Naive B cell (primary cell): ENCODE data around the gene ZNF516. TPM values are rescaled to one million over a fixed set of nuclear protein-coding genes. Genes with fewer than 3 reads are reported as not detected.

Source experiments
- ATAC-seq, 2 donors: fragments of 150-1000 bp; cut with Tn5 transposase; 2 replicates each; pipeline ENCODE4 v1.10.0; 2021; ENCODE audit warnings: low read depth in 2 of 2, mild to moderate bottlenecking in 2 of 2, moderate library complexity in 2 of 2
- DNase-seq: peaks from one replicate; pipeline ENCODE4 v3.0.0; 2022
- H3K27ac Mint-ChIP-seq, 6 donors: one replicate each; pipeline ENCODE4 v1.8.0; 2020 to 2022; ENCODE audit warnings: mild to moderate bottlenecking in 6 of 6, mixed read lengths in 6 of 6, moderate library complexity in 5 of 6, inconsistent platforms in 2 of 6
- H3K27me3 Mint-ChIP-seq, 3 donors: one replicate each; pipeline ENCODE4 v1.8.0; 2021 to 2022; ENCODE audit warnings: mixed read lengths in 3 of 3, mild to moderate bottlenecking in 1 of 3
- H3K36me3 Mint-ChIP-seq, 2 donors: one replicate each; pipeline ENCODE4 v1.8.0; 2020 to 2022; ENCODE audit warnings: mixed read lengths in 2 of 2, inconsistent platforms in 1 of 2, mild to moderate bottlenecking in 1 of 2
- H3K4me1 Mint-ChIP-seq, 3 donors: one replicate each; pipeline ENCODE4 v1.8.0; 2020 to 2022; ENCODE audit warnings: mixed read lengths in 3 of 3, inconsistent platforms in 1 of 3, mild to moderate bottlenecking in 1 of 3, moderate library complexity in 1 of 3
- H3K4me3 Mint-ChIP-seq, 8 donors: one replicate each; pipeline ENCODE4 v1.8.0; 2020 to 2022; ENCODE audit warnings: mild to moderate bottlenecking in 8 of 8, mixed read lengths in 8 of 8, moderate library complexity in 8 of 8, inconsistent platforms in 2 of 8
- H3K9me3 Mint-ChIP-seq, 7 donors: one replicate each; pipeline ENCODE4 v1.8.0; 2020 to 2022; ENCODE audit warnings: mixed read lengths in 7 of 7, mild to moderate bottlenecking in 5 of 7, inconsistent platforms in 2 of 7, moderate library complexity in 1 of 7
- polyA plus RNA-seq, 6 donors: library from polyadenylated mRNA; unstranded; fragments of 300-500 nt; fragmentation: Illumina TruSeq; gene quantifications; one replicate each; pipeline ENCODE4 v1.2.3, GENCODE V29; 2021; ENCODE audit warnings: low read depth in 6 of 6

The ZNF516 gene
- polyA plus RNA-seq, 6 donors from 2014 or later = 1.7 to 7.5 (median 4.8) TPM

GRCh38 chr18:76458522-76459311 is 36.3 kb downstream of the ZNF516 start:
- DNase-seq = no peak
- H3K4me1 Mint-ChIP-seq = peaks cover 14 to 38% (median 19%) of the 10 kb centered on the region in 3 donors
- H3K9me3 Mint-ChIP-seq = no peaks in the 10 kb centered on the region
- H3K27ac Mint-ChIP-seq = no peak overlapping the region
- H3K4me3 Mint-ChIP-seq = no peak overlapping the region
- no peaks in the 10 kb centered on the region for H3K27me3 Mint-ChIP-seq
- ATAC-seq = no peak
- H3K36me3 Mint-ChIP-seq = peaks cover 0 to 11% of the 10 kb centered on the region in 2 donors

DNA sequence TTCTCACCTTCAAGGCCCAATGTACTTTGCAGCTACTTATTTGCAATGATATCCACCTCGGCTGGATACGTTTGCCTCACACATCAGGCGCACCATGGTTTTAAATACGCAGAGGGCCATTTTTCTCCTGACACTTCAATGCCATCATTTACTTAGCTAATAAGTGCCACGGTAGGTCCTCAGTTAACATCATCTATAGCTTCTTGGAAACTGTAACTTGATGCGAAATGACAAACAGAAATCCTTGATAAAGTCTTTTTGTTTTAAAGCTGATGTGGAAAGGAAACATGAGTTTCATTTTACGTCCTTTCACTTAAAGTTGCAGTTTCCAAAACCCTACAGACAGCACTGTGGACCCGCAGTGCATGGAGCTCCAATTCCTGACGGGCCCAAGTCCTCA is 37.1 kb downstream of the ZNF516 start:
- Mint-ChIP-seq H3K27ac (no peak overlapping the region), H3K27me3 (no peaks in the 10 kb centered on the region), H3K9me3 (no peaks in the 10 kb centered on the region), H3K36me3 (peaks cover 0 to 11% of the 10 kb centered on the region in 2 donors), H3K4me3 (no peak overlapping the region), H3K4me1 (peaks cover 18 to 33% (median 19%) of the 10 kb centered on the region in 3 donors)
- ATAC-seq = no peak
- no peak for DNase-seq

DNA sequence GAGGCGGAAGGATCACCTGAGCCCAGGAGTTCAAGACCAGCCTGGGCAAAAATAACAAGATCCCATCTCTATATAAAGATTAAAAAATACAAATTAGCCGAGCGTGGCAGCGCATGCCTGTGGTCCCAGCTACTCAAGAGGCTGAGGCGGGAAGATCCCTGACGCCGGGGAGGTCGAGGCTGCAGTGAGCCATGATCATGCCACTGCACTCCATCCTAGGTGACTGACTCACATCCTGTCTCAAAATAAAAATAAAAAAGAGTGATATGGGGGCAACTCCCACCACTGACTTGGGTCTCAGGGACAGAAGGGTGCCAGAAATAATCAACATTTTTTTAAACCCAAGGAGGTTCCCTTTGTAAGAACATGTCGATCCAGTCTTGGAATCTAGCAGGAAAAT is 37.6 kb downstream of the ZNF516 start:
- Mint-ChIP-seq H3K4me3 (no peak overlapping the region), H3K9me3 (no peaks in the 10 kb centered on the region), H3K27me3 (no peaks in the 10 kb centered on the region), H3K27ac (no peak overlapping the region), H3K36me3 (peaks cover 0 to 11% of the 10 kb centered on the region in 2 donors), H3K4me1 (peaks cover 21 to 36% (median 23%) of the 10 kb centered on the region in 3 donors)
- ATAC-seq (no peak), DNase-seq (no peak)

- no peaks in the 10 kb centered on the region for H3K27me3 Mint-ChIP-seq
- H3K27ac Mint-ChIP-seq = no peak overlapping the region
- DNase-seq (no peak), ATAC-seq (no peak)
- H3K36me3 Mint-ChIP-seq = peaks cover 0 to 5% of the 10 kb centered on the region in 2 donors
- H3K4me1 Mint-ChIP-seq = peaks cover 23 to 43% (median 27%) of the 10 kb centered on the region in 3 donors
- no peak overlapping the region for H3K4me3 Mint-ChIP-seq
- H3K9me3 Mint-ChIP-seq = no peaks in the 10 kb centered on the region
Observed at GRCh38 chr18:76456823-76457222, 38.2 kb downstream of the ZNF516 start.

DNA sequence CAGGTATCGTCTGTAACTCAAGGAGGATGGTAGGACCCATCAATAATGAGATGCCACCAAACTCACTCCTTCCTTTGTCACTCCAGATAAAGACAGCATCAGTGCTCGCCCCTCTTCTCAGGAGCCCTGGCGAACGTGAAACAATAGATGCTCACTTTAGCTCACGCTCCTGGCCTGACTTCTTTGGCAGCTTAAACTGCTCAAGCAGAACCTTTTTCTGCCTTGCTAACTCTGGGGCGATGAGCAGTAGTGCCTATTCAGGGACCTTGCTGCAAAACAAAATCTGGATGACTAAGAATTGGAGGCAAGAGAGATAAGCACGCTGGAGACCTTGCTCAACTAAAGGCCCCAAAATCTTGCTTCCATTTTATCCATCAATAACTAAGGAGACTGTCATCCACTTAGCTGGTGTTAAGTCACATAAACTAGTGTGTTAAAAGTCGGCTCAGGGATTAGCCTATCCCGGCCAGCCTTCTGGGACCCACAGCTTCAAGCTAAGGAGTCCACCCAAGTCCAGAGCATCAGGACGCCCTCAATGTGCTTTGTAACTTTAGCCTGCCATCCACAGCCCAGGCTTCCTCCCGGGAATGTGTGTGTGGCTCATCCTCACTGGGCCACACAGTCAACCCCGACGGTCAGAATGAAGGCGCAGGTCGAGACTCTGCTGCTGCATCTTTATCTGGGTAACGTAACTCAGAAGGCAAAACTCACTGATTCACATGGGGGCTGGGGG is 38.9 kb downstream of the ZNF516 start:
- Mint-ChIP-seq H3K27me3 (no peaks in the 10 kb centered on the region), H3K36me3 (peaks cover 0 to 5% of the 10 kb centered on the region in 2 donors), H3K4me3 (no peak overlapping the region), H3K4me1 (peaks cover 30 to 48% (median 32%) of the 10 kb centered on the region in 3 donors), H3K27ac (peak overlapping the region in 2 of 6 donors; percentile 54 to 56), H3K9me3 (no peaks in the 10 kb centered on the region)
- no peak for ATAC-seq
- no peak for DNase-seq

GRCh38 chr18:76455003-76455676 is 39.9 kb downstream of the ZNF516 start:
- peak overlapping the region in 1 of 6 donors; percentile 58 for H3K27ac Mint-ChIP-seq
- peak overlapping the region in 1 of 8 donors; percentile 12 for H3K4me3 Mint-ChIP-seq
- no peaks in the 10 kb centered on the region for H3K27me3 Mint-ChIP-seq
- H3K9me3 Mint-ChIP-seq = no peaks in the 10 kb centered on the region
- ATAC-seq (no peak), DNase-seq (no peak)
- H3K4me1 Mint-ChIP-seq = peaks cover 38 to 56% (median 40%) of the 10 kb centered on the region in 3 donors
- peaks cover 0 to 1% of the 10 kb centered on the region in 2 donors for H3K36me3 Mint-ChIP-seq

GRCh38 chr18:76454418-76454817 is 40.6 kb downstream of the ZNF516 start:
- no peak for ATAC-seq
- Mint-ChIP-seq H3K27me3 (no peaks in the 10 kb centered on the region), H3K4me1 (peaks cover 43 to 60% (median 47%) of the 10 kb centered on the region in 3 donors), H3K4me3 (no peak overlapping the region), H3K9me3 (no peaks in the 10 kb centered on the region), H3K27ac (no peak overlapping the region), H3K36me3 (no peaks in the 10 kb centered on the region)
- DNase-seq = no peak

GRCh38 chr18:76453932-76454331 is 41.1 kb downstream of the ZNF516 start:
- no peak for ATAC-seq
- Mint-ChIP-seq H3K27ac (peak overlapping the region in 2 of 6 donors; percentile 27 to 45), H3K4me1 (peaks cover 48 to 65% (median 52%) of the 10 kb centered on the region in 3 donors), H3K36me3 (no peaks in the 10 kb centered on the region), H3K9me3 (no peaks in the 10 kb centered on the region), H3K27me3 (no peaks in the 10 kb centered on the region), H3K4me3 (peak overlapping the region in 1 of 8 donors; percentile 1)
- DNase-seq = no peak

DNA sequence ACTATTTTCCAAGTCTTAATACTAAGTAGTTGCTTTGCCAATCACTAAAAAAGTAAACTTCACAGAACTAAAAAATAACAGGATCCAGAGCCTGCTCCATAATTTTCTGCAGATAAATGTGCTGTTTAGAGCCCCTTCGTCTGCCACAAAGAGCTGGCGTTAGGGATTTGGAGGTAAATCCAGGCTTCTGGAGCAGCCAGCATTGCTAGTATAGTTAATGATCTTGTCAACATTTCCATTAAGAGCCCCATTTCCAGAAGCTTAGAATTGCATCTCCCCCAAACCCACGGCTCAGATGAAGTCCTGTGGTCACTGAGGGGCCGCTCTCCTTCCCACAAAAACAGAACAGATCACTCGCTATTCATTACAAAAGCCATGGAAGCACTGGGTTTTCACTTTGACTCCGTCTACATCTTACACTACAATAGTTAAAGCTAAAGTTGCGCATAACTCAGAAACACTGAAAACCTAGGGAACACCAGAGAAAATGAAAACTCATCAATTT is 41.9 kb downstream of the ZNF516 start:
- no peak for DNase-seq
- no peak overlapping the region for H3K27ac Mint-ChIP-seq
- peak overlapping the region in 1 of 8 donors; percentile 3 for H3K4me3 Mint-ChIP-seq
- H3K9me3 Mint-ChIP-seq = no peaks in the 10 kb centered on the region
- no peaks in the 10 kb centered on the region for H3K27me3 Mint-ChIP-seq
- ATAC-seq = no peak
- H3K36me3 Mint-ChIP-seq = no peaks in the 10 kb centered on the region
- H3K4me1 Mint-ChIP-seq = peaks cover 53 to 68% (median 61%) of the 10 kb centered on the region in 3 donors

DNA sequence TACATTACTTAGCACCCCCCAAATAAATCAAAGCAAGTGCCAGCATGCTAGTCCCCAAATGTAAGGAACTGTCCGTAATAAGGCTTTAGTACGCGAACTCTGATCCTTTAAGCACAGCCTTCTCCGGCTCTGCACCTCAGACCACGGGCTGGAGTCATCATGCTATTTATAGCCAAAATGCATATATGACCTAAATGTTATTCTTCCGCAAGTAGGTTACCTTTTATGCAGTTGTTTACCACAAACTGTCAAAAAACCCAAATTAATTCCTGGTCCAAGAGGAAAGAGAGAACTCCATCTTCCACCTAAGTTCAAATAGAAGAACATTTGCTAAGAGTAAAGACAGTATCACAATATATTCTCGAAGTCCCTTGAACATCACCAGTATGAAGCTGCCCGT is 42.7 kb downstream of the ZNF516 start:
- H3K4me3 Mint-ChIP-seq = peak overlapping the region in 7 of 8 donors; percentile 91 to 98 (median 95)
- ATAC-seq = no peak
- no peaks in the 10 kb centered on the region for H3K27me3 Mint-ChIP-seq
- H3K4me1 Mint-ChIP-seq = peaks cover 60 to 63% (median 62%) of the 10 kb centered on the region in 3 donors
- peak overlapping the region in 1 of 6 donors; percentile 73 for H3K27ac Mint-ChIP-seq
- no peaks in the 10 kb centered on the region for H3K36me3 Mint-ChIP-seq
- no peaks in the 10 kb centered on the region for H3K9me3 Mint-ChIP-seq
- DNase-seq = no peak

DNA sequence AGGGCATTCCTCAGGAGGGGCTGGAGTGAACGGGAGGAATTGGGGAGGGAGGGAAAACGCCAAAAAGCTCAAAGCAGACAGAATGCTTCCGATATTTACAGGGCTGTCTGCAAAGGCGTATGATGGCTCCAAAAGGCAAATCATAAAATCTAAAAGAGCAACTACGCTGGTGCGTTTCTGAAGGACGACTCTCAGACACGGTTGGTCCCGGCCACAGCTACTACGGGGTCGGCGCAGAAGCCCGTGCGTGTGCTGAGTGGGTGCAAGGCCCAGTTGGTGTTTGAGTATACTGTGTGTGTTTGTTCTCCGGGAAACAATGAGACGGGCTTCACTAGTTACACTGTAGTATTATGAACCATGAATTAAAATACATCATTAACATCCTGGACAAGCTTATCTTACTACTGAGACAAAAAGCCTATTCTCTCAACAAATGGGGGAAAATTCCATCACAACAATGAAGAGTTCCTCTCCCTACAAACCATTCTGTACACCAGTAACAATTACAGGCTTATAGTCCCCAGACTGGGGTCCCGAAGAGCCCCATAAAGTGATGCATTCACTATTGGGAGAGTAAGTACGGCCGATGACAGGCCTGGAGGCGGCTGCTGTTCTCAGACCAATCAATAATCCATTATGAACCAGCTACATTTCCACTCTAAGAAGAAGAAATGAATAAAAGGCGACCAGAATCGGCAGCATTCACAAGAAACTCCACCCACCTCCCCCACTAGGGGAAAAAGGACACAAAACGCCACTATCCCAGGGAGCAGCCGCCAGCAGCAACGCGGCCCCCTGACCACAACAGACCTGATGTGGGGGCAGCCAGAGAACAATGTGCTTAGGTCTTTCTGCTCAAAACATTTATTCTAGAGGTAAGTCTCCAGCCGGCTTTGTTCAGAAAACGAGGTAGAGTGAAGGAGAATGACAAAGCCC is 43.4 kb downstream of the ZNF516 start:
- peaks cover 61 to 64% (median 63%) of the 10 kb centered on the region in 3 donors for H3K4me1 Mint-ChIP-seq
- no peaks in the 10 kb centered on the region for H3K9me3 Mint-ChIP-seq
- peak overlapping the region; percentile 91 to 98 (median 95) for H3K4me3 Mint-ChIP-seq
- peak overlapping the region in 4 of 6 donors; percentile 2 to 93 (median 78) for H3K27ac Mint-ChIP-seq
- H3K27me3 Mint-ChIP-seq = no peaks in the 10 kb centered on the region
- ATAC-seq (peak; percentile 22 to 54), DNase-seq (no peak)
- H3K36me3 Mint-ChIP-seq = peaks cover 0 to 2% of the 10 kb centered on the region in 2 donors
